Ovary (tissue), 3 donors: Measurements from ENCODE around the gene USP2.

ENCODE experiments used
- POLR2A ChIP-seq: fragments of 450-650 bp; IDR thresholded peaks from one replicate; pipeline ENCODE4 v1.6.1; 2017; ENCODE audit warnings: antibody characterized with exemption, mild to moderate bottlenecking, moderate library complexity
- TF ChIP-seq, protein P1 (sequence below), 3 donors: fragments of 450-650 bp in 2 of 3; fragments of 200-600 bp in 1 of 3; IDR thresholded peaks; one replicate each; pipeline versions ENCODE4 v1.5.1 to v1.8.0; 2016 to 2022; ENCODE audit warnings: antibody characterized with exemption in 3 of 3, mild to moderate bottlenecking in 1 of 3
- donor health status: DM: no; HTN: no; CAD: no.

DNA sequence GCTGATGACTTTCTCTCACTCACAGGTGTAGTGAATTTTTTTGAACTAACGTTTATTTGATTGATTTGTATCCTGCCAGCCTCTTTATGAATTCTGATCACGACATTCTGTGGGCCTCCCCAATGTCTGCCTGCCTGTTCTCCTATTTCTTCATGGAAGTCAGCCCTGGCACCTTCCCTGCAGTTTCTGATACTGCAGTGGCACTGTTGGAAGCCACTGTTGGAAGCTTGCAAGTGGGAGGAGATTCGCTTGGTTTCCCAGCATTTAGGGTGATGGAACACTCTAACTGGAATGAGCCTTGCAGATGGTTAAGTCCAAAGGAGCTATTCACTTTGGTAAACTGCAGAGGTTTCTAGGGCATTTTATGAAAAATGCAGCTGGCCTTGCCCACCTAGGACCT, 42.8 kb upstream of the USP2 start:
- TF ChIP-seq, protein P1, sequence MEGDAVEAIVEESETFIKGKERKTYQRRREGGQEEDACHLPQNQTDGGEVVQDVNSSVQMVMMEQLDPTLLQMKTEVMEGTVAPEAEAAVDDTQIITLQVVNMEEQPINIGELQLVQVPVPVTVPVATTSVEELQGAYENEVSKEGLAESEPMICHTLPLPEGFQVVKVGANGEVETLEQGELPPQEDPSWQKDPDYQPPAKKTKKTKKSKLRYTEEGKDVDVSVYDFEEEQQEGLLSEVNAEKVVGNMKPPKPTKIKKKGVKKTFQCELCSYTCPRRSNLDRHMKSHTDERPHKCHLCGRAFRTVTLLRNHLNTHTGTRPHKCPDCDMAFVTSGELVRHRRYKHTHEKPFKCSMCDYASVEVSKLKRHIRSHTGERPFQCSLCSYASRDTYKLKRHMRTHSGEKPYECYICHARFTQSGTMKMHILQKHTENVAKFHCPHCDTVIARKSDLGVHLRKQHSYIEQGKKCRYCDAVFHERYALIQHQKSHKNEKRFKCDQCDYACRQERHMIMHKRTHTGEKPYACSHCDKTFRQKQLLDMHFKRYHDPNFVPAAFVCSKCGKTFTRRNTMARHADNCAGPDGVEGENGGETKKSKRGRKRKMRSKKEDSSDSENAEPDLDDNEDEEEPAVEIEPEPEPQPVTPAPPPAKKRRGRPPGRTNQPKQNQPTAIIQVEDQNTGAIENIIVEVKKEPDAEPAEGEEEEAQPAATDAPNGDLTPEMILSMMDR (IDR thresholded peaks at IDR 0.05): no peak
- no peak for TF ChIP-seq POLR2A
